K562 (cell line): ENCODE measurements around the gene SH3D19. TPM values are rescaled to one million over a fixed set of nuclear protein-coding genes. Genes with fewer than 3 reads are reported as not detected.

Source experiments
- ATAC-seq: fragments of 200-7000 bp; cut with Tn5 transposase; 3 replicates; pipeline ENCODE4 v1.9.1; 2020; ENCODE audit warnings: moderate library complexity
- BruUV-seq: library from RNA; stranded (reverse); fragments of 400-500 nt; replicated peaks from 2 replicates; lab custom pipeline; 2021; lab: Mats Ljungman, UMichigan
- CTCF ChIA-PET: fragments of 300-600 bp; formaldehyde crosslinking; extraction: SDS; loops from one replicate; lab custom pipeline; 2021; ENCODE audit warnings: low intra/inter-chr PET ratio; lab: Yijun Ruan, JAX
- POLR2A ChIA-PET: fragments of 300-600, 350-650 bp; sonication (Branson Sonifier 250); formaldehyde crosslinking; extraction: SDS; loops from one replicate; lab custom pipeline; 2021; ENCODE audit warnings: antibody characterized with exemption, inconsistent platforms; lab: Yijun Ruan, JAX
- DNase-seq, 4 experiments: peaks; one replicate each; pipeline versions ENCODE4 v3.0.0 to v3.0.0-alpha.2; 2011 to 2018; ENCODE audit warnings: low spot score in 3 of 4, mixed read lengths in 3 of 4; ENCODE audit errors: extremely low read depth in 1 of 4
- FAIRE-seq: peaks from 2 replicates; lab custom pipeline; 2011; peaks lifted over from hg19 to GRCh38; lab: Jason Lieb, UNC
- H2AFZ ChIP-seq: 2 replicates; pipeline ENCODE4 v1.6.0; 2011; ENCODE audit warnings: low read depth, low read length, control low read depth, inconsistent platforms
- H3K27ac ChIP-seq: fragments of 200-600 bp; 3 replicates; pipeline ENCODE4 v1.8.0; 2011; ENCODE audit warnings: low read depth, mild to moderate bottlenecking, control low read depth, inconsistent platforms, low read length, moderate library complexity, mixed read lengths; ENCODE audit errors: extremely low read depth
- H3K27me3 ChIP-seq, 2 experiments: fragments of 300-600 bp in 1 of 2; 2 replicates in 1 of 2; 3 replicates in 1 of 2; pipeline versions ENCODE4 v1.6.0 to v1.8.0; 2011; ENCODE audit warnings: inconsistent platforms in 2 of 2, low read length in 2 of 2, mild to moderate bottlenecking in 1 of 2, mixed read lengths in 1 of 2, moderate library complexity in 1 of 2; ENCODE audit not compliant: control insufficient read depth in 2 of 2, insufficient read depth in 2 of 2
- H3K36me3 ChIP-seq: fragments of 300-600 bp; 3 replicates; pipeline ENCODE4 v1.8.0; 2011; ENCODE audit warnings: mild to moderate bottlenecking, low read length, inconsistent platforms; ENCODE audit not compliant: control insufficient read depth, insufficient read depth
- H3K4me1 ChIP-seq, 2 experiments: fragments of 200-600 bp in 1 of 2; replicated peaks in 1 of 2; 2 replicates in 1 of 2; 3 replicates in 1 of 2; pipeline versions ENCODE4 v1.5.1 to v1.8.0; 2011; ENCODE audit warnings: inconsistent platforms in 2 of 2, low read length in 2 of 2, mild to moderate bottlenecking in 1 of 2, mixed read lengths in 1 of 2, moderate library complexity in 1 of 2; ENCODE audit not compliant: control insufficient read depth in 2 of 2, insufficient read depth in 2 of 2
- H3K4me2 ChIP-seq: 2 replicates; pipeline ENCODE4 v1.6.1; 2011; ENCODE audit warnings: low read length, control low read depth, inconsistent platforms, mixed read lengths; ENCODE audit not compliant: insufficient read depth
- H3K4me3 ChIP-seq: fragments of 200-600 bp; sonication (generic), shearing (Covaris generic); 2 replicates; pipeline ENCODE4 v1.5.1; 2016; ENCODE audit warnings: control low read depth, inconsistent platforms
- H3K79me2 ChIP-seq: fragments of 200-600 bp; 3 replicates; pipeline ENCODE4 v1.8.0; 2011; ENCODE audit warnings: low read length, inconsistent platforms; ENCODE audit not compliant: control insufficient read depth, insufficient read depth
- H3K9ac ChIP-seq, 2 experiments: 2 replicates each; pipeline versions ENCODE4 v1.6.0 to v1.6.1; 2011; ENCODE audit warnings: low read depth in 2 of 2, low read length in 2 of 2, control low read depth in 1 of 2, inconsistent platforms in 1 of 2, mild to moderate bottlenecking in 1 of 2, mixed read lengths in 1 of 2; ENCODE audit not compliant: insufficient read depth in 1 of 2
- H3K9me1 ChIP-seq: one replicate; pipeline ENCODE4 v1.6.0; 2011; ENCODE audit warnings: inconsistent platforms, mild to moderate bottlenecking, low read length, moderate library complexity; ENCODE audit not compliant: control insufficient read depth, insufficient read depth
- H3K9me3 ChIP-seq: replicated peaks from 2 replicates; pipeline ENCODE4 v1.5.1; 2011; ENCODE audit warnings: low read depth, low read length, inconsistent platforms; ENCODE audit not compliant: control insufficient read depth, insufficient read depth
- H4K20me1 ChIP-seq: replicated peaks from 2 replicates; pipeline ENCODE4 v1.6.1; 2011; ENCODE audit warnings: low read length, inconsistent platforms, mixed read lengths; ENCODE audit not compliant: control insufficient read depth, insufficient read depth
- CHCHD3 ChIP-seq: fragments of 250-450 bp; sonication (Bioruptor Pico); IDR thresholded peaks from 2 replicates; pipeline ENCODE4 v2.1.2; 2022; ENCODE audit warnings: mild to moderate bottlenecking
- CREBBP ChIP-seq: IDR thresholded peaks from one replicate; pipeline ENCODE4 v1.6.1; 2012; ENCODE audit warnings: low read depth, mild to moderate bottlenecking, control low read depth, inconsistent platforms, low read length
- EP300 ChIP-seq: IDR thresholded peaks from 2 replicates; pipeline ENCODE4 v1.6.1; 2012; ENCODE audit warnings: low read length, improper control_type of control experiment
- ETV5 ChIP-seq: sonication (generic); formaldehyde crosslinking; IDR thresholded peaks from 2 replicates; pipeline ENCODE4 v1.4.0; 2020; ENCODE audit warnings: low read depth, mild to moderate bottlenecking, missing genetic modification reagents
- MBD1 ChIP-seq: fragments of 250-450 bp; sonication (Bioruptor Pico); IDR thresholded peaks from 2 replicates; pipeline ENCODE4 v1.8.0; 2022; ENCODE audit warnings: inconsistent platforms
- MED1 ChIP-seq: sonication (generic); formaldehyde crosslinking; IDR thresholded peaks from 2 replicates; pipeline ENCODE4 v1.8.1; 2023; ENCODE audit warnings: missing genetic modification reagents, borderline replicate concordance
- NCOA2 ChIP-seq, 2 experiments: fragments of 450-650 bp; IDR thresholded peaks; 2 replicates each; pipeline ENCODE4 v1.6.1; 2018; ENCODE audit warnings: mild to moderate bottlenecking in 2 of 2, moderate library complexity in 1 of 2; ENCODE audit not compliant: partially characterized antibody in 2 of 2
- NFXL1 ChIP-seq: fragments of 450-650 bp; formaldehyde crosslinking; IDR thresholded peaks from 2 replicates; pipeline ENCODE4 v1.4.0; 2021; ENCODE audit warnings: mild to moderate bottlenecking
- SRF ChIP-seq, 2 experiments: fragments of 250-450, 450-650 bp in 1 of 2; sonication (Bioruptor Pico) in 1 of 2; sonication (generic) in 1 of 2; formaldehyde crosslinking; IDR thresholded peaks; 2 replicates each; pipeline versions ENCODE4 v1.5.0 to v1.5.1; 2020 to 2022; ENCODE audit warnings: mild to moderate bottlenecking in 1 of 2, missing genetic modification reagents in 1 of 2
- ZBTB7A ChIP-seq: IDR thresholded peaks from 2 replicates; pipeline ENCODE4 v1.6.1; 2011; ENCODE audit warnings: low read depth, mild to moderate bottlenecking, low read length, moderate library complexity, borderline replicate concordance; ENCODE audit not compliant: control insufficient read depth
- ZNF165 ChIP-seq: fragments of 250-450 bp; sonication (Bioruptor Pico); IDR thresholded peaks from 2 replicates; pipeline ENCODE4 v1.4.0; 2020; ENCODE audit warnings: borderline replicate concordance
- ZNF224 ChIP-seq: sonication (generic); formaldehyde crosslinking; IDR thresholded peaks from 2 replicates; pipeline ENCODE4 v1.8.0; 2022; ENCODE audit warnings: mild to moderate bottlenecking, missing genetic modification reagents
- WGBS: fragments of 100-300 bp; shearing (Covaris generic); methylation state at CpG from one replicate; pipeline ENCODE4 v1.1.6; 2016; ENCODE audit warnings: low coverage, mixed read lengths; ENCODE audit not compliant: insufficient coverage; ENCODE audit errors: missing lambda C conversion rate; 5-methylcytosine and 5-hydroxymethylcytosine counted together
- in situ Hi-C: fragments of 300-500 bp; cut with MboI; formaldehyde crosslinking; loops from 4 replicates; pipeline ENCODE4 v1.15.0; 2018; ENCODE audit warnings: inconsistent platforms, mixed read lengths
- intact Hi-C: fragments of 100-400 bp; cut with micrococcal nuclease; formaldehyde crosslinking; loops from 2 replicates; pipeline ENCODE4 v1.14.2; 2022
- polyA plus RNA-seq, 8 experiments: library from polyadenylated mRNA; depleted of rRNA in 4 of 8; stranded (reverse) in 5 of 8; unstranded in 3 of 8; fragments of >200 nt; fragmentation: Nextera tagmentation in 2 of 8; fragmentation: Illumina TruSeq in 1 of 8; extraction: Ambion mirVana in 2 of 8; extraction: Trizol in 1 of 8; gene quantifications; 2 replicates each; pipeline versions ENCODE4 v1.2.1 to v1.2.3, GENCODE V29; 2011 to 2014; ENCODE audit warnings: inconsistent platforms in 1 of 8, missing spikeins in 1 of 8
- total RNA-seq, 7 experiments: library from RNA; depleted of rRNA in 6 of 7; stranded (reverse); fragments of >200 nt in 6 of 7; fragmentation: Illumina TruSeq in 2 of 7; extraction: Trizol in 2 of 7; gene quantifications; 2 replicates each; pipeline versions ENCODE4 v1.2.1 to v1.2.3, GENCODE V29; 2011 to 2021; ENCODE audit warnings: low replicate concordance in 1 of 7
- TF ChIP-seq, protein P1 (sequence below), 2 experiments: fragments of 200-800 bp in 1 of 2; sonication (Bioruptor generic) in 1 of 2; sonication (generic) in 1 of 2; formaldehyde crosslinking in 1 of 2; IDR thresholded peaks in 1 of 2; conservative IDR thresholded peaks in 1 of 2; 2 replicates each; pipeline versions ENCODE4 v1.5.0 to v1.6.1; 2016 to 2020; ENCODE audit warnings: missing compliant biosample characterization in 1 of 2, missing genetic modification characterization in 1 of 2, missing genetic modification reagents in 1 of 2
- TF ChIP-seq, protein P2 (sequence below): fragments of 250-450 bp; sonication (Bioruptor Pico); IDR thresholded peaks from 2 replicates; pipeline ENCODE4 v1.4.0; 2020

Gene SH3D19
- total and polyA plus RNA-seq, 9 of the 15 experiments (the other 6 are each of a cell fraction or from before 2014, with no cell fraction given): 0.42 to 2.2 (median 1.1) TPM; not detected in 6

DNA sequence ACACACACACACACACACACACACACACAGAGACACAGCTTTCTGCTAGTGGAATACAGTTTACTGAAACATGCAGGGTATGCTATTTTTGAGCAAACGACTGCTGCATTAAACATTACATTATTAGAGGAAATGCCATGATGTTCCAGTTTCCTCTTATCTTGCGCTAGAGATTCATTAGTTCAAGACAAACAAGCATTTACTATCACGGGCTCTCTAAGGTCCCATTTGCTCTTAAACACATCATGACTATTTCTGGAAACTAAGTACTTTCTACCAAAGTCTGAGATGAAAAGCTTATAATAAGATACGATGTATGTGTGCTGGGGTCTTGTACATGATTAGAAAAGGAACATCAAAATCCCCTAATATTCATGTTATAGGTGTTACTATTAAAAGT lies 177.1 kb downstream of the SH3D19 start:
- Histone ChIP-seq H3K27ac (no peak overlapping the region), H3K79me2 (no peaks in the 10 kb centered on the region), H3K27me3 (no peaks in the 10 kb centered on the region), H3K9me1 (no peaks in the 10 kb centered on the region), H3K4me3 (no peak overlapping the region), H3K9me3 (no peaks in the 10 kb centered on the region), H3K4me2 (no peak overlapping the region), H2AFZ (no peak overlapping the region), H3K9ac (no peak overlapping the region), H4K20me1 (no peaks in the 10 kb centered on the region), H3K4me1 (no peaks in the 10 kb centered on the region; a peak in 1 of 5 replicates), H3K36me3 (no peaks in the 10 kb centered on the region)
- TF ChIP-seq SRF (CRISPR knock-in tag; IDR thresholded peaks at IDR 0.05) (no peak), CREBBP (no peak), NCOA2 (IDR thresholded peaks at IDR 0.05; ENCODE audit: partially characterized antibody in 2 of 2) (no peak), ZBTB7A (no peak), MED1 (CRISPR knock-in tag) (no peak), MBD1 (CRISPR knock-in tag) (no peak), CHCHD3 (CRISPR knock-in tag) (no peak), ZNF224 (CRISPR knock-in tag) (no peak), ZNF165 (CRISPR knock-in tag) (no peak), EP300 (no peak), NFXL1 (CRISPR knock-in tag) (no peak), ETV5 (CRISPR knock-in tag) (no peak)
- TF ChIP-seq, protein P1, sequence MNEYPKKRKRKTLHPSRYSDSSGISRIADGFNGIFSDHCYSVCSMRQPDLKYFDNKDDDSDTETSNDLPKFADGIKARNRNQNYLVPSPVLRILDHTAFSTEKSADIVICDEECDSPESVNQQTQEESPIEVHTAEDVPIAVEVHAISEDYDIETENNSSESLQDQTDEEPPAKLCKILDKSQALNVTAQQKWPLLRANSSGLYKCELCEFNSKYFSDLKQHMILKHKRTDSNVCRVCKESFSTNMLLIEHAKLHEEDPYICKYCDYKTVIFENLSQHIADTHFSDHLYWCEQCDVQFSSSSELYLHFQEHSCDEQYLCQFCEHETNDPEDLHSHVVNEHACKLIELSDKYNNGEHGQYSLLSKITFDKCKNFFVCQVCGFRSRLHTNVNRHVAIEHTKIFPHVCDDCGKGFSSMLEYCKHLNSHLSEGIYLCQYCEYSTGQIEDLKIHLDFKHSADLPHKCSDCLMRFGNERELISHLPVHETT (CRISPR knock-in tag; conservative IDR thresholded peaks at IDR 0.05 in 1 of 2, IDR thresholded peaks at IDR 0.05 in 1 of 2): no peak
- TF ChIP-seq, protein P2, sequence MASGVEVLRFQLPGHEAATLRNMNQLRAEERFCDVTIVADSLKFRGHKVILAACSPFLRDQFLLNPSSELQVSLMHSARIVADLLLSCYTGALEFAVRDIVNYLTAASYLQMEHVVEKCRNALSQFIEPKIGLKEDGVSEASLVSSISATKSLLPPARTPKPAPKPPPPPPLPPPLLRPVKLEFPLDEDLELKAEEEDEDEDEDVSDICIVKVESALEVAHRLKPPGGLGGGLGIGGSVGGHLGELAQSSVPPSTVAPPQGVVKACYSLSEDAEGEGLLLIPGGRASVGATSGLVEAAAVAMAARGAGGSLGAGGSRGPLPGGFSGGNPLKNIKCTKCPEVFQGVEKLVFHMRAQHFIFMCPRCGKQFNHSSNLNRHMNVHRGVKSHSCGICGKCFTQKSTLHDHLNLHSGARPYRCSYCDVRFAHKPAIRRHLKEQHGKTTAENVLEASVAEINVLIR (CRISPR knock-in tag): no peak
- POLR2A ChIA-PET: no interaction called here
- DNase-seq (no peak), FAIRE-seq (no peak), ATAC-seq (no peak)
- in situ Hi-C loops: no loop called here
- CTCF ChIA-PET: no interaction called here
- no TSS peak for BruUV-seq
- WGBS: 31% methylated on average over 4 of the region's 4 CpGs
- intact Hi-C loops: no loop called here
